Ectodermal cell (in vitro differentiated cells): ENCODE data around the gene AUH. TPM values are rescaled to one million over a fixed set of nuclear protein-coding genes. Genes with fewer than 3 reads are reported as not detected.

Experiments
- H3K27ac ChIP-seq: 2 replicates; pipeline ENCODE4 v1.7.0; 2013; ENCODE audit warnings: mild to moderate bottlenecking, low read depth, low read length; ENCODE audit not compliant: insufficient read depth, poor library complexity, severe bottlenecking
- H3K27me3 ChIP-seq: 2 replicates; pipeline ENCODE4 v1.7.0; 2013; ENCODE audit warnings: mild to moderate bottlenecking, low read length; ENCODE audit not compliant: insufficient read depth, control insufficient read depth, poor library complexity, severe bottlenecking
- H3K36me3 ChIP-seq: one replicate; pipeline ENCODE4 v1.7.0; 2013; ENCODE audit warnings: low read length; ENCODE audit not compliant: control insufficient read depth, insufficient read depth
- H3K4me1 ChIP-seq: one replicate; pipeline ENCODE4 v1.7.0; 2013; ENCODE audit warnings: low read length; ENCODE audit not compliant: control insufficient read depth, insufficient read depth
- H3K4me3 ChIP-seq: 2 replicates; pipeline ENCODE4 v1.7.0; 2013; ENCODE audit warnings: low read depth, low read length, control low read depth; ENCODE audit not compliant: insufficient read depth
- H3K9me3 ChIP-seq: 2 replicates; pipeline ENCODE4 v1.7.0; 2013; ENCODE audit warnings: mild to moderate bottlenecking, low read length, moderate library complexity; ENCODE audit not compliant: control insufficient read depth
- WGBS, 2 experiments: methylation state at CpG; one replicate each; pipeline ENCODE4 v1.1.7; 2013; ENCODE audit warnings: missing lambda C conversion rate in 2 of 2; 5-methylcytosine and 5-hydroxymethylcytosine counted together
- polyA plus RNA-seq, 4 experiments: library from polyadenylated mRNA; stranded (reverse); fragments of 50-300 nt; gene quantifications; one replicate each; pipeline ENCODE4 v1.2.3, GENCODE V29; 2013

Gene AUH
- 18.1 TPM for polyA plus RNA-seq (2013, experiment 1 of 4)
- polyA plus RNA-seq (2013, experiment 2 of 4), result 15.8 TPM
- 19.3 TPM for polyA plus RNA-seq (2013, experiment 3 of 4)
- 19.1 TPM for polyA plus RNA-seq (2013, experiment 4 of 4)

GRCh38 chr9:91361291-91362050 lies at the start of gene AUH:
AUH (minus strand) TSS chr9:91361918; CDS start chr9:91361889, 29 bp downstream.
- H3K9me3 ChIP-seq, result peaks cover 3% of the 10 kb centered on the region
- WGBS, 2 experiments, result 0% methylated on average over 82 of the region's 82 CpGs

GRCh38 chr9:91411096-91411771 lies 49.5 kb upstream of the AUH start:
- no peak overlapping the region for H3K4me3 ChIP-seq

More at GRCh38 chr9:91361291-91362050, at the start of gene AUH:
- H3K27ac ChIP-seq, result peak within 1 kb of the TSS; percentile 17
- H3K4me3 ChIP-seq, result peak within 1 kb of the TSS; percentile 76
- H3K4me1 ChIP-seq, result no peaks in the 10 kb centered on the region
- H3K36me3 ChIP-seq, result no peaks in the 10 kb centered on the region
- no peaks in the 10 kb centered on the region for H3K27me3 ChIP-seq

GRCh38 chr9:91410161-91410560 lies 48.4 kb upstream of the AUH start:
- H3K27me3 ChIP-seq, result no peaks in the 10 kb centered on the region
- 95 to 96% methylated on average over 12 of the region's 12 CpGs for WGBS, 2 experiments
- H3K36me3 ChIP-seq, result peaks cover 16% of the 10 kb centered on the region
- H3K9me3 ChIP-seq, result no peaks in the 10 kb centered on the region
- no peak overlapping the region for H3K4me3 ChIP-seq
- H3K27ac ChIP-seq, result no peak overlapping the region
- no peaks in the 10 kb centered on the region for H3K4me1 ChIP-seq

More at GRCh38 chr9:91411096-91411771, 49.5 kb upstream of the AUH start:
- Histone ChIP-seq H3K27me3 (no peaks in the 10 kb centered on the region), H3K9me3 (no peaks in the 10 kb centered on the region), H3K27ac (no peak overlapping the region), H3K36me3 (peaks cover 16% of the 10 kb centered on the region), H3K4me1 (no peaks in the 10 kb centered on the region)
- 93 to 95% methylated on average over 5 of the region's 5 CpGs for WGBS, 2 experiments

- no CpG with 5 or more reads among the region's 1 CpG for WGBS, 2 experiments
- H3K4me1 ChIP-seq, result no peaks in the 10 kb centered on the region
- H3K27me3 ChIP-seq, result no peaks in the 10 kb centered on the region
- H3K27ac ChIP-seq, result no peak overlapping the region
- no peak overlapping the region for H3K4me3 ChIP-seq
- peaks cover 16% of the 10 kb centered on the region for H3K36me3 ChIP-seq
- no peaks in the 10 kb centered on the region for H3K9me3 ChIP-seq
Observed at GRCh38 chr9:91408475-91408874, 46.8 kb upstream of the AUH start.

- no peak overlapping the region for H3K27ac ChIP-seq
- H3K36me3 ChIP-seq, result peaks cover 16% of the 10 kb centered on the region
- no peaks in the 10 kb centered on the region for H3K9me3 ChIP-seq
- 94% methylated on average over 11 to 12 of the region's 12 CpGs for WGBS, 2 experiments
- no peak overlapping the region for H3K4me3 ChIP-seq
- H3K4me1 ChIP-seq, result no peaks in the 10 kb centered on the region
- no peaks in the 10 kb centered on the region for H3K27me3 ChIP-seq
Observed at GRCh38 chr9:91407580-91408318, 46.0 kb upstream of the AUH start.

GRCh38 chr9:91405343-91406077 lies 43.8 kb upstream of the AUH start:
- H3K4me3 ChIP-seq, result no peak overlapping the region
- H3K9me3 ChIP-seq, result no peaks in the 10 kb centered on the region
- H3K27ac ChIP-seq, result no peak overlapping the region
- WGBS, 2 experiments, result 94% methylated on average over 25 of the region's 25 CpGs
- H3K4me1 ChIP-seq, result no peaks in the 10 kb centered on the region
- peaks cover 14% of the 10 kb centered on the region for H3K36me3 ChIP-seq
- no peaks in the 10 kb centered on the region for H3K27me3 ChIP-seq

GRCh38 chr9:91403665-91404543 lies 42.2 kb upstream of the AUH start:
- Histone ChIP-seq H3K4me3 (no peak overlapping the region), H3K4me1 (no peaks in the 10 kb centered on the region)
- 93% methylated on average over 14 of the region's 14 CpGs for WGBS, 2 experiments

GRCh38 chr9:91398926-91399325 lies 37.2 kb upstream of the AUH start:
- no peaks in the 10 kb centered on the region for H3K27me3 ChIP-seq
- no peaks in the 10 kb centered on the region for H3K4me1 ChIP-seq
- no peak overlapping the region for H3K27ac ChIP-seq
- no peaks in the 10 kb centered on the region for H3K9me3 ChIP-seq
- no peaks in the 10 kb centered on the region for H3K36me3 ChIP-seq
- WGBS, 2 experiments, result 93% methylated on average over 3 of the region's 3 CpGs
- no peak overlapping the region for H3K4me3 ChIP-seq

More at GRCh38 chr9:91403665-91404543, 42.2 kb upstream of the AUH start:
- Histone ChIP-seq H3K27me3 (no peaks in the 10 kb centered on the region), H3K36me3 (no peaks in the 10 kb centered on the region), H3K27ac (no peak overlapping the region), H3K9me3 (no peaks in the 10 kb centered on the region)
